NCI-H446 (cell line): Measurements from ENCODE around the gene ARX.

Source experiments
- DNase-seq, 2 experiments: peaks; one replicate each; lab custom pipeline; 2025; lab: John Stamatoyannopoulos, UW

Gene ARX

GRCh38 chrX:25001808-25002660, 13.7 kb downstream of the ARX start:
- no peak for DNase-seq

- DNase-seq = no peak
Measured at GRCh38 chrX:24999511-24999910, 16.3 kb downstream of the ARX start.

- no peak for DNase-seq
Measured at GRCh38 chrX:24996096-24996709, 19.6 kb downstream of the ARX start.

GRCh38 chrX:24993879-24994278, 21.9 kb downstream of the ARX start:
- no peak for DNase-seq

- DNase-seq = no peak
Measured at GRCh38 chrX:24990535-24990934, 25.2 kb downstream of the ARX start.

- no peak for DNase-seq
Measured at GRCh38 chrX:24988314-24988713, 27.5 kb downstream of the ARX start.

- DNase-seq = no peak
Measured at GRCh38 chrX:24987731-24988130, 28.0 kb downstream of the ARX start.

- DNase-seq = no peak
Measured at GRCh38 chrX:24985120-24985519, 30.6 kb downstream of the ARX start.

- no peak for DNase-seq
Measured at GRCh38 chrX:24983931-24984330, 31.8 kb downstream of the ARX start.

GRCh38 chrX:24982306-24982965, 33.3 kb downstream of the ARX start:
- DNase-seq = peak; percentile 4 to 36

- DNase-seq = no peak
Measured at GRCh38 chrX:24981030-24981429, 34.7 kb downstream of the ARX start.

- no peak for DNase-seq
Measured at GRCh38 chrX:24979081-24979480, 36.7 kb downstream of the ARX start.

GRCh38 chrX:24969812-24970211, 46.0 kb downstream of the ARX start:
- no peak for DNase-seq

- no peak for DNase-seq
Measured at GRCh38 chrX:24965372-24965771, 50.4 kb downstream of the ARX start.

GRCh38 chrX:24963823-24964222, 51.9 kb downstream of the ARX start:
- DNase-seq = no peak

GRCh38 chrX:24961809-24962208, 54.0 kb downstream of the ARX start:
- no peak for DNase-seq

- DNase-seq = peak in 1 of 2 experiments; percentile 8
Measured at GRCh38 chrX:24956828-24957227, 58.9 kb downstream of the ARX start.

GRCh38 chrX:24955372-24955930, 60.3 kb downstream of the ARX start:
- no peak for DNase-seq

- DNase-seq = no peak
Measured at GRCh38 chrX:24954732-24955131, 61.0 kb downstream of the ARX start.
